Fibroblast of peridontal ligament (primary cell): Measurements from ENCODE around the gene VTN.

ENCODE experiments used
- DNase-seq: peaks from one replicate; pipeline ENCODE4 v3.0.0-alpha.2; 2010; ENCODE audit errors: extremely low read depth

The VTN gene

GRCh38 chr17:28370035-28370743 is at the start of gene VTN:
Gene VTN, minus strand, starts transcription at chr17:28370307. Its CDS starts 104 bp downstream, at chr17:28370203.
- peak; percentile 23 for DNase-seq

GRCh38 chr17:28416703-28417311 is 46.7 kb upstream of the VTN start:
- DNase-seq, result peak; percentile 61

GRCh38 chr17:28415886-28416285 is 45.8 kb upstream of the VTN start:
- DNase-seq, result no peak

GRCh38 chr17:28413804-28414203 is 43.7 kb upstream of the VTN start:
- no peak for DNase-seq

GRCh38 chr17:28412099-28412498 is 42.0 kb upstream of the VTN start:
- DNase-seq, result no peak

- DNase-seq, result no peak
Measured at GRCh38 chr17:28407974-28408306, 37.8 kb upstream of the VTN start.

GRCh38 chr17:28407130-28407973 is 37.2 kb upstream of the VTN start:
- no peak for DNase-seq

GRCh38 chr17:28406473-28406814 is 36.3 kb upstream of the VTN start:
- DNase-seq, result no peak

- peak; percentile 32 for DNase-seq
Measured at GRCh38 chr17:28405632-28406472, 35.7 kb upstream of the VTN start, which contains the start of gene SLC46A1. Gene SLC46A1, minus strand, starts transcription at chr17:28406212. Its CDS starts 98 bp downstream, at chr17:28406114.

- peak; percentile 9 for DNase-seq
Measured at GRCh38 chr17:28404812-28405570, 34.9 kb upstream of the VTN start.

- DNase-seq, result no peak
Measured at GRCh38 chr17:28404461-28404811, 34.3 kb upstream of the VTN start.

GRCh38 chr17:28404007-28404406 is 33.9 kb upstream of the VTN start:
- DNase-seq, result no peak

- DNase-seq, result no peak
Measured at GRCh38 chr17:28402844-28403243, 32.7 kb upstream of the VTN start.

GRCh38 chr17:28402224-28402630 is 32.1 kb upstream of the VTN start:
- DNase-seq, result no peak

- DNase-seq, result no peak
Measured at GRCh38 chr17:28399808-28400207, 29.7 kb upstream of the VTN start.

GRCh38 chr17:28398280-28398981 is 28.3 kb upstream of the VTN start:
- DNase-seq, result peak; percentile 40

- no peak for DNase-seq
Measured at GRCh38 chr17:28397687-28398279, 27.7 kb upstream of the VTN start.

- no peak for DNase-seq
Measured at GRCh38 chr17:28397275-28397674, 27.2 kb upstream of the VTN start.

- no peak for DNase-seq
Measured at GRCh38 chr17:28396635-28397239, 26.6 kb upstream of the VTN start.

- no peak for DNase-seq
Measured at GRCh38 chr17:28395968-28396367, 25.9 kb upstream of the VTN start.
